IPS-20b (cell line): ENCODE measurements around the gene TBC1D26.
"Not testable (repeated sequence)": the region's sequence is repeated elsewhere in the genome, so short reads cannot be mapped to it uniquely, and the experiment has no call there.

Experiments used
- H3K27ac ChIP-seq: one replicate; pipeline ENCODE4 v1.5.1; 2013; ENCODE audit warnings: low read length
- H3K27me3 ChIP-seq: 2 replicates; pipeline ENCODE4 v1.6.1; 2013; ENCODE audit warnings: mild to moderate bottlenecking, low read length, inconsistent platforms; ENCODE audit not compliant: insufficient read depth
- H3K36me3 ChIP-seq: 2 replicates; pipeline ENCODE4 v1.6.1; 2013; ENCODE audit warnings: low read depth, mild to moderate bottlenecking, inconsistent platforms, low read length, moderate library complexity; ENCODE audit not compliant: insufficient read depth
- H3K4me1 ChIP-seq: 2 replicates; pipeline ENCODE4 v1.6.1; 2013; ENCODE audit warnings: mild to moderate bottlenecking, control low read depth, inconsistent platforms, low read length, moderate library complexity; ENCODE audit not compliant: insufficient read depth
- H3K4me3 ChIP-seq: 2 replicates; pipeline ENCODE4 v1.5.1; 2013; ENCODE audit warnings: mild to moderate bottlenecking, low read length, inconsistent platforms
- H3K9ac ChIP-seq: 2 replicates; pipeline ENCODE4 v1.6.1; 2013; ENCODE audit warnings: low read depth, mild to moderate bottlenecking, inconsistent platforms, low read length, moderate library complexity
- H3K9me3 ChIP-seq: 2 replicates; pipeline ENCODE4 v1.6.1; 2013; ENCODE audit warnings: mild to moderate bottlenecking, low read depth, low read length, inconsistent platforms; ENCODE audit not compliant: insufficient read depth

The TBC1D26 gene

GRCh38 chr17:15731900-15732299 lies at the start of gene TBC1D26:
Gene TBC1D26 (plus strand): TSS chr17:15732283. CDS start chr17:15735349, 3,066 bp downstream.
- H3K27ac ChIP-seq, H3K27me3 ChIP-seq, H3K4me1 ChIP-seq, H3K4me3 ChIP-seq, H3K9me3 ChIP-seq, H3K36me3 ChIP-seq, H3K9ac ChIP-seq: not testable (repeated sequence)

GRCh38 chr17:15683135-15683534 lies 48.9 kb upstream of the TBC1D26 start:
- not testable (repeated sequence) for H3K4me1 ChIP-seq, H3K27ac ChIP-seq, H3K36me3 ChIP-seq, H3K27me3 ChIP-seq, H3K9me3 ChIP-seq
- peak overlapping the region; percentile 86 for H3K4me3 ChIP-seq
- peak overlapping the region; percentile 88; the same call in 1 of the 2 replicates for H3K9ac ChIP-seq

GRCh38 chr17:15683824-15684478 lies 48.1 kb upstream of the TBC1D26 start, which contains the start of gene TRIM16:
Gene TRIM16 (minus strand): TSS chr17:15684311. CDS start chr17:15651609, 32,702 bp downstream.
- not testable (repeated sequence) for H3K4me1 ChIP-seq, H3K27ac ChIP-seq, H3K36me3 ChIP-seq, H3K27me3 ChIP-seq, H3K9me3 ChIP-seq
- Histone ChIP-seq H3K9ac (peak within 1 kb of the TSS; percentile 88), H3K4me3 (peak within 1 kb of the TSS; percentile 86)

GRCh38 chr17:15687494-15687893 lies 44.6 kb upstream of the TBC1D26 start:
- not testable (repeated sequence) for H3K9ac ChIP-seq, H3K27ac ChIP-seq, H3K36me3 ChIP-seq, H3K4me1 ChIP-seq, H3K4me3 ChIP-seq, H3K27me3 ChIP-seq, H3K9me3 ChIP-seq

GRCh38 chr17:15698967-15699366 lies 33.1 kb upstream of the TBC1D26 start:
- Histone ChIP-seq H3K4me3 (peak overlapping the region; percentile 67), H3K9ac (peak overlapping the region; percentile 83), H3K36me3 (peaks cover 22% of the 10 kb centered on the region; the same call in 1 of the 2 replicates)
- not testable (repeated sequence) for H3K9me3 ChIP-seq, H3K4me1 ChIP-seq, H3K27me3 ChIP-seq, H3K27ac ChIP-seq

- peak within 1 kb of the TSS; percentile 83 for H3K9ac ChIP-seq
- H3K36me3 ChIP-seq, result peaks cover 22% of the 10 kb centered on the region; the same call in 1 of the 2 replicates
- H3K27ac ChIP-seq, H3K27me3 ChIP-seq, H3K9me3 ChIP-seq, H3K4me1 ChIP-seq: not testable (repeated sequence)
- peak within 1 kb of the TSS; percentile 72 for H3K4me3 ChIP-seq
These were observed 32.6 kb upstream of the TBC1D26 start, which contains the start of gene ZNF286A for GRCh38 chr17:15699413-15699924. Gene ZNF286A (plus strand): TSS chr17:15699752. CDS start chr17:15700330, 578 bp downstream.

GRCh38 chr17:15699937-15700336 lies 32.1 kb upstream of the TBC1D26 start:
- not testable (repeated sequence) for H3K9me3 ChIP-seq, H3K27me3 ChIP-seq, H3K4me1 ChIP-seq, H3K27ac ChIP-seq
- peak overlapping the region; percentile 72; the same call in 1 of the 2 replicates for H3K4me3 ChIP-seq
- H3K36me3 ChIP-seq, result peaks cover 23% of the 10 kb centered on the region; the same call in 1 of the 2 replicates
- H3K9ac ChIP-seq, result peak overlapping the region; percentile 76; the same call in 1 of the 2 replicates

- not testable (repeated sequence) for H3K27ac ChIP-seq
- Histone ChIP-seq H3K36me3 (peaks cover 64% of the 10 kb centered on the region), H3K9me3 (peaks cover 36% of the 10 kb centered on the region)
These were observed 27.8 kb upstream of the TBC1D26 start for GRCh38 chr17:15704239-15704638.

GRCh38 chr17:15704813-15705212 lies 27.3 kb upstream of the TBC1D26 start:
- peaks cover 69% of the 10 kb centered on the region for H3K36me3 ChIP-seq

More at GRCh38 chr17:15704239-15704638, 27.8 kb upstream of the TBC1D26 start:
- H3K9ac ChIP-seq, H3K4me3 ChIP-seq, H3K4me1 ChIP-seq, H3K27me3 ChIP-seq: not testable (repeated sequence)

GRCh38 chr17:15708879-15709278 lies 23.2 kb upstream of the TBC1D26 start:
- Histone ChIP-seq H3K9me3 (peaks cover 57% of the 10 kb centered on the region), H3K36me3 (peaks cover 70% of the 10 kb centered on the region)
- not testable (repeated sequence) for H3K27me3 ChIP-seq, H3K27ac ChIP-seq, H3K4me1 ChIP-seq, H3K4me3 ChIP-seq, H3K9ac ChIP-seq

More at GRCh38 chr17:15704813-15705212, 27.3 kb upstream of the TBC1D26 start:
- not testable (repeated sequence) for H3K4me3 ChIP-seq, H3K4me1 ChIP-seq, H3K27ac ChIP-seq, H3K27me3 ChIP-seq, H3K9ac ChIP-seq
- peaks cover 36% of the 10 kb centered on the region for H3K9me3 ChIP-seq

- H3K27ac ChIP-seq, H3K9ac ChIP-seq, H3K4me1 ChIP-seq, H3K27me3 ChIP-seq, H3K4me3 ChIP-seq: not testable (repeated sequence)
- Histone ChIP-seq H3K9me3 (peaks cover 61% of the 10 kb centered on the region), H3K36me3 (peaks cover 61% of the 10 kb centered on the region)
These were observed 15.2 kb upstream of the TBC1D26 start for GRCh38 chr17:15716601-15717563.
